Fibroblast of the conjunctiva (primary cell): Measurements from ENCODE around the gene S100G.

Experiments used
- DNase-seq: peaks from one replicate; pipeline ENCODE4 v3.0.0-alpha.2; 2010; ENCODE audit warnings: low read depth

Gene S100G

GRCh38 chrX:16651391-16652024 lies 1.6 kb downstream of the S100G start:
- DNase-seq: no peak

- DNase-seq: no peak
Measured at GRCh38 chrX:16653424-16653823, 3.5 kb downstream of the S100G start.

GRCh38 chrX:16654093-16654492 lies 4.1 kb downstream of the S100G start:
- no peak for DNase-seq

GRCh38 chrX:16658284-16658683 lies 8.3 kb downstream of the S100G start:
- no peak for DNase-seq

GRCh38 chrX:16659321-16659720 lies 9.4 kb downstream of the S100G start:
- no peak for DNase-seq

GRCh38 chrX:16661495-16661894 lies 11.5 kb downstream of the S100G start:
- no peak for DNase-seq

GRCh38 chrX:16662402-16662801 lies 12.4 kb downstream of the S100G start:
- DNase-seq: no peak

GRCh38 chrX:16664074-16664473 lies 14.1 kb downstream of the S100G start:
- DNase-seq: no peak

- no peak for DNase-seq
Measured at GRCh38 chrX:16664626-16665025, 14.7 kb downstream of the S100G start.

GRCh38 chrX:16665089-16665488 lies 15.1 kb downstream of the S100G start:
- DNase-seq: peak; percentile 46

- no peak for DNase-seq
Measured at GRCh38 chrX:16666541-16666940, 16.6 kb downstream of the S100G start.

- peak; percentile 57 for DNase-seq
Measured at GRCh38 chrX:16671005-16671404, 21.0 kb downstream of the S100G start.

- no peak for DNase-seq
Measured at GRCh38 chrX:16678689-16679088, 28.7 kb downstream of the S100G start.

- DNase-seq: no peak
Measured at GRCh38 chrX:16683007-16683664, 33.2 kb downstream of the S100G start.

- no peak for DNase-seq
Measured at GRCh38 chrX:16687514-16687913, 37.6 kb downstream of the S100G start.

GRCh38 chrX:16695079-16695676 lies 45.2 kb downstream of the S100G start:
- peak; percentile 31 for DNase-seq

- no peak for DNase-seq
Measured at GRCh38 chrX:16696956-16697355, 47.0 kb downstream of the S100G start.

- DNase-seq: no peak
Measured at GRCh38 chrX:16699389-16699788, 49.4 kb downstream of the S100G start.

GRCh38 chrX:16700734-16701133 lies 50.8 kb downstream of the S100G start:
- DNase-seq: no peak

- DNase-seq: no peak
Measured at GRCh38 chrX:16702700-16703599, 53.0 kb downstream of the S100G start.
